GM20000 (cell line): ENCODE measurements around the gene MAFG.

Experiments
- DNase-seq: peaks from one replicate; pipeline ENCODE4 v3.0.0; 2012; ENCODE audit warnings: low spot score
- CTCF ChIP-seq: IDR thresholded peaks from 2 replicates; pipeline ENCODE4 v1.5.1; 2012; ENCODE audit warnings: mild to moderate bottlenecking, control low read depth; ENCODE audit errors: extremely low read depth, missing control alignments

The MAFG gene

GRCh38 chr17:81932333-81932983, 4.9 kb upstream of the MAFG start:
- no peak for TF ChIP-seq CTCF
- DNase-seq: no peak

- no peak for TF ChIP-seq CTCF
- no peak for DNase-seq
Measured at GRCh38 chr17:81931557-81932332, 4.2 kb upstream of the MAFG start.

- DNase-seq: no peak
Measured at GRCh38 chr17:81931189-81931556, 3.6 kb upstream of the MAFG start.

GRCh38 chr17:81930142-81931125, 2.9 kb upstream of the MAFG start:
- no peak for TF ChIP-seq CTCF
- DNase-seq: peak; percentile 58

More at GRCh38 chr17:81931189-81931556, 3.6 kb upstream of the MAFG start:
- no peak for TF ChIP-seq CTCF

GRCh38 chr17:81929253-81930141, 2.0 kb upstream of the MAFG start:
- TF ChIP-seq CTCF: no peak
- DNase-seq: no peak

- DNase-seq: peak; percentile 55
- no peak for TF ChIP-seq CTCF
Measured at GRCh38 chr17:81928544-81929252, 1.2 kb upstream of the MAFG start.
